Measurements from ENCODE around the gene GNGT2. TPM values are rescaled to one million over a fixed set of nuclear protein-coding genes. Genes with fewer than 3 reads are reported as not detected.

The GNGT2 gene
- 0.25 and 0.66 TPM in 2 replicates for total RNA-seq

GRCh38 chr17:49210158-49211029 lies at the start of gene GNGT2, which contains the start of gene ABI3:
Gene GNGT2 (minus strand): TSS chr17:49210574. CDS start chr17:49207422, 3,152 bp downstream.
Gene ABI3 (plus strand): TSS chr17:49210707. CDS start chr17:49210725, 18 bp downstream.

GRCh38 chr17:49230636-49231562 lies 20.5 kb upstream of the GNGT2 start, which contains the start of gene PHOSPHO1:
Gene PHOSPHO1 (minus strand): TSS chr17:49230787. CDS start chr17:49226691, 4,096 bp downstream.

Other genes with a start within 250 kb of the GNGT2 start
- gene GIP, start 242.0 kb downstream of the GNGT2 start, total RNA-seq: not detected in 2 replicates
- gene IGF2BP1, start 213.2 kb downstream of the GNGT2 start, total RNA-seq: 0.26 and 0.62 TPM in 2 replicates
- 0.06 and 1.5 TPM in 2 replicates for gene B4GALNT2, start 77.8 kb downstream of the GNGT2 start, total RNA-seq
- 0.25 and 0.53 TPM in 2 replicates for gene ABI3, start 133 bp upstream of the GNGT2 start, total RNA-seq
- gene PHOSPHO1, start 20.2 kb upstream of the GNGT2 start, total RNA-seq: 0.12 and 0.66 TPM in 2 replicates
- gene ZNF652, start 151.7 kb upstream of the GNGT2 start, total RNA-seq: 8.3 and 10.3 TPM in 2 replicates
- 133 and 170 TPM in 2 replicates for gene PHB1, start 204.3 kb upstream of the GNGT2 start, total RNA-seq